ENCODE measurements around the gene SMG9. TPM values are rescaled to one million over a fixed set of nuclear protein-coding genes. Genes with fewer than 3 reads are reported as not detected.

The SMG9 gene
- polyA plus RNA-seq, 1 experiment = 14.8 TPM

GRCh38 chr19:43798546-43799409 is 44.0 kb upstream of the SMG9 start:
- no peaks in the 10 kb centered on the region for H3K36me3 ChIP-seq (ENCODE audit: control insufficient read depth, insufficient read depth, low read length)
- ChIA-PET POLR2A (interaction anchor here (0.6 kb wide), 1 partner anchor 44 kb away, joined by 3 read pairs; the partner anchor contains the start of gene SMG9), CTCF (interaction anchor here (1.6 kb wide), 1 partner anchor 11 kb away, joined by 8 read pairs; no protein-coding TSS in a partner anchor)
- H3K27me3 ChIP-seq (ENCODE audit: control insufficient read depth, insufficient read depth, low read length) = peaks cover 13% of the 10 kb centered on the region
- no peak for DNase-seq (ENCODE audit: low read depth)
- peak overlapping the region; percentile 48 for H3K4me3 ChIP-seq (ENCODE audit: low read depth, low read length)
- TF ChIP-seq CTCF (IDR thresholded peaks at IDR 0.05; ENCODE audit: insufficient read depth, low read depth, low read length) = no peak

- no peak for DNase-seq (ENCODE audit: low read depth)
- no peaks in the 10 kb centered on the region for H3K36me3 ChIP-seq (ENCODE audit: control insufficient read depth, insufficient read depth, low read length)
- H3K4me3 ChIP-seq (ENCODE audit: low read depth, low read length) = peak overlapping the region; percentile 48
- peaks cover 13% of the 10 kb centered on the region for H3K27me3 ChIP-seq (ENCODE audit: control insufficient read depth, insufficient read depth, low read length)
- TF ChIP-seq CTCF (IDR thresholded peaks at IDR 0.05; ENCODE audit: insufficient read depth, low read depth, low read length) = no peak
- POLR2A ChIA-PET = no interaction called here
- CTCF ChIA-PET = no interaction called here
Measured at GRCh38 chr19:43798026-43798545, 43.3 kb upstream of the SMG9 start.

GRCh38 chr19:43797556-43797955 is 42.8 kb upstream of the SMG9 start:
- TF ChIP-seq CTCF (IDR thresholded peaks at IDR 0.05; ENCODE audit: insufficient read depth, low read depth, low read length) = no peak
- H3K27me3 ChIP-seq (ENCODE audit: control insufficient read depth, insufficient read depth, low read length) = peaks cover 13% of the 10 kb centered on the region
- CTCF ChIA-PET = interaction anchor here (1.3 to 4.0 kb wide), 3 partner anchors 12 to 52 kb away, joined by 5 to 15 read pairs (median 8); no protein-coding TSS in a partner anchor
- H3K4me3 ChIP-seq (ENCODE audit: low read depth, low read length) = no peak overlapping the region
- H3K36me3 ChIP-seq (ENCODE audit: control insufficient read depth, insufficient read depth, low read length) = no peaks in the 10 kb centered on the region
- POLR2A ChIA-PET = no interaction called here
- no peak for DNase-seq (ENCODE audit: low read depth)

- DNase-seq (ENCODE audit: low read depth) = no peak
- peaks cover 13% of the 10 kb centered on the region for H3K27me3 ChIP-seq (ENCODE audit: control insufficient read depth, insufficient read depth, low read length)
Measured at GRCh38 chr19:43797118-43797517, 42.4 kb upstream of the SMG9 start.

More at GRCh38 chr19:43797118-43797517, 42.4 kb upstream of the SMG9 start:
- no peak for TF ChIP-seq CTCF (IDR thresholded peaks at IDR 0.05; ENCODE audit: insufficient read depth, low read depth, low read length)
- H3K4me3 ChIP-seq (ENCODE audit: low read depth, low read length) = no peak overlapping the region
- no peaks in the 10 kb centered on the region for H3K36me3 ChIP-seq (ENCODE audit: control insufficient read depth, insufficient read depth, low read length)
- ChIA-PET POLR2A (no interaction called here), CTCF (interaction anchor here (1.3 to 4.0 kb wide), 4 partner anchors 12 to 52 kb away, joined by 3 to 15 read pairs (median 6); no protein-coding TSS in a partner anchor)
